AG04450 (cell line): ENCODE data around the gene SIPA1L3. TPM values are rescaled to one million over a fixed set of nuclear protein-coding genes. Genes with fewer than 3 reads are reported as not detected.
A peak's percentile ranks its signal among the peaks of the same experiment; 100 is the strongest.

Experiments
- CTCF ChIA-PET: fragments of 300-600, 350-600 bp; formaldehyde crosslinking; extraction: SDS; loops from one replicate; lab custom pipeline; 2022; ENCODE audit warnings: antibody characterized with exemption, inconsistent platforms; lab: Charles Lee
- POLR2A ChIA-PET: fragments of 350-600 bp; formaldehyde crosslinking; extraction: SDS; loops from one replicate; lab custom pipeline; 2021; ENCODE audit warnings: antibody characterized with exemption, inconsistent platforms; lab: Yijun Ruan, JAX
- DNase-seq: peaks from one replicate; pipeline ENCODE4 v3.0.0-alpha.2; 2011; ENCODE audit warnings: low read depth, low spot score
- H3K27ac ChIP-seq: one replicate; pipeline ENCODE4 v1.5.1; 2012; ENCODE audit warnings: low read depth, low read length, control low read depth
- H3K27me3 ChIP-seq: one replicate; pipeline ENCODE4 v1.6.0; 2012; ENCODE audit warnings: low read length; ENCODE audit not compliant: control insufficient read depth, insufficient read depth
- H3K4me3 ChIP-seq: 2 replicates; pipeline ENCODE4 v1.5.1; 2011; ENCODE audit warnings: mild to moderate bottlenecking, low read depth, low read length, control low read depth
- H3K9me3 ChIP-seq: 2 replicates; pipeline ENCODE4 v1.5.1; 2012; ENCODE audit warnings: low read length; ENCODE audit not compliant: control insufficient read depth, insufficient read depth
- polyA plus RNA-seq: library from polyadenylated mRNA; depleted of rRNA; stranded (reverse); fragments of >200 nt; gene quantifications from 2 replicates; pipeline ENCODE4 v1.2.3, GENCODE V29; 2011
- TF ChIP-seq, protein P1 (sequence below): IDR thresholded peaks from 2 replicates; pipeline ENCODE4 v1.5.1; 2011; ENCODE audit warnings: low read depth, low read length, control low read depth, inconsistent platforms

The SIPA1L3 gene
- polyA plus RNA-seq, 1 experiment: 4.9 TPM

DNA sequence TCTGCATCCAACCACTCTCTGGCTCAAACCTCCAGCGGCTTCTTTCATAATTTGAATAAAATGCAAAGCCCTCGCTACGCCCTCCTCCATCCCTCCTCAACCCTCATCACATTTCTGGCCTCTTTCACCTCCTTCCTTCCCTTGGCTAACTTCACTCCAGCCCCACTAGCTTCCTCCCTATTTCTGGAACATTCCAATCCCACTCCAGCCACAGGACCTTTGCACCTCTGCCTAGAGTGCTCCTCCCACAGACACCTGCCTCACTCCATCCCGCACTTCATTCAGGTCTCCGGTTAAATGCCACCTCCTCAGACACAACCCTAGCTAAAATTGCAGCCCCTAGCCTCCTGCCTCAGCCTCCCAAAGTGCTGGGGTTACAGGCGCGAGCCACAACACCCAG lies 324.9 kb downstream of the SIPA1L3 start:
- CTCF ChIA-PET: interaction anchor here (1.5 to 4.3 kb wide), 3 partner anchors 12 to 329 kb away, joined by 4 to 46 read pairs (median 12); partner anchors contain the start of gene FAM98C
- DNase-seq: no peak
- peaks cover 5% of the 10 kb centered on the region for H3K27me3 ChIP-seq
- POLR2A ChIA-PET: no interaction called here
- no peaks in the 10 kb centered on the region; the same call in 1 of the 2 replicates for H3K9me3 ChIP-seq
- TF ChIP-seq, protein P1, sequence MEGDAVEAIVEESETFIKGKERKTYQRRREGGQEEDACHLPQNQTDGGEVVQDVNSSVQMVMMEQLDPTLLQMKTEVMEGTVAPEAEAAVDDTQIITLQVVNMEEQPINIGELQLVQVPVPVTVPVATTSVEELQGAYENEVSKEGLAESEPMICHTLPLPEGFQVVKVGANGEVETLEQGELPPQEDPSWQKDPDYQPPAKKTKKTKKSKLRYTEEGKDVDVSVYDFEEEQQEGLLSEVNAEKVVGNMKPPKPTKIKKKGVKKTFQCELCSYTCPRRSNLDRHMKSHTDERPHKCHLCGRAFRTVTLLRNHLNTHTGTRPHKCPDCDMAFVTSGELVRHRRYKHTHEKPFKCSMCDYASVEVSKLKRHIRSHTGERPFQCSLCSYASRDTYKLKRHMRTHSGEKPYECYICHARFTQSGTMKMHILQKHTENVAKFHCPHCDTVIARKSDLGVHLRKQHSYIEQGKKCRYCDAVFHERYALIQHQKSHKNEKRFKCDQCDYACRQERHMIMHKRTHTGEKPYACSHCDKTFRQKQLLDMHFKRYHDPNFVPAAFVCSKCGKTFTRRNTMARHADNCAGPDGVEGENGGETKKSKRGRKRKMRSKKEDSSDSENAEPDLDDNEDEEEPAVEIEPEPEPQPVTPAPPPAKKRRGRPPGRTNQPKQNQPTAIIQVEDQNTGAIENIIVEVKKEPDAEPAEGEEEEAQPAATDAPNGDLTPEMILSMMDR: no peak
- H3K27ac ChIP-seq: no peak overlapping the region
- H3K4me3 ChIP-seq: no peak overlapping the region

DNA sequence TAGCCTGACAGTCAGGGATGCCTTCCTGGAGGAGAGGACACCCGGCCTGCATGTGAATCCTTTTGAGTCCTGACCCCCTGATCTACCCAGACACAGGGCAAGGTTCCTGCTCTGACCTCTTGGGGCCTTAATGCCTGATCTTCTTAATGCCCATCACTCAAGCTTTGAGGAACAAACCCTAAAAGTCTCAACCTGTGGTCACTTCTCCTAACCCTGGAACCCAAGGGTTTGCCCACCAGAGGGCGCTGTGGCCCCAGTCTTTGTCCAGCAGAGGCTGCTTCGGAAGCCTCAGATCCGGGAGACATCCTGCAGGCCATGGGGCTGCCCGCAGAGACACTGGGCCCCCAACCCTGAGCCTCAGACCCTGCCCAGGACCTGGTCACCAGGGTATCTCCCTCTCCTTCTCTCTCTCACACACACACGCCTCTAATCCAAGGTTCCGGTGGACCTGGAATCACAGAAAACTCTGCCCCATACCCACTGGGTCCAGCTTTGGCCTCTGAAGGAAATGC lies 326.8 kb downstream of the SIPA1L3 start:
- no peak overlapping the region for H3K27ac ChIP-seq
- TF ChIP-seq, protein P1: peak; percentile 89
- H3K9me3 ChIP-seq: no peaks in the 10 kb centered on the region; the same call in 1 of the 2 replicates
- peaks cover 5% of the 10 kb centered on the region for H3K27me3 ChIP-seq
- CTCF ChIA-PET: interaction anchor here (0.6 to 4.7 kb wide), 15 partner anchors 10 to 331 kb away, joined by 3 to 46 read pairs (median 5); partner anchors contain the start of genes CATSPERG, FAM98C, GGN and PSMD8
- H3K4me3 ChIP-seq: no peak overlapping the region
- POLR2A ChIA-PET: no interaction called here
- peak; percentile 27 for DNase-seq

DNA sequence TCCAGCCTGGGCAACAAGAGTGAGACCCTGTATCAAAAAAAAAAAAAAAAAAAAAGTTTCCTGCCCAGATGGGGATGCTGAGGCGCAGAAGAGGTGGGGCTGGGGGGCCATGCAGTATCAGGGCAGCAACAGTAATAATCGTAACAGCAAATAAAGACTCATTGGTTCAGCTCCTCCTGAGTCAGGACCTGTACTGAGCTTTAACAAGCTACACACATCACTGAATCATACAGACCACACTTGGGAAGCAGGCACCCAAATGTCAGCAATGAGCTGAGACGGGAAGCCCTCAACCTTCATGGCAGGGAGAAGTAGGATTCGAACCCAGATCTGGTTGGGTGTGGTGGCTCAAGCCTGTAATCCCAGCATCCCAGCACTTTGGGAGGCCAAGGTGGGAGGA lies 327.6 kb downstream of the SIPA1L3 start:
- no peak overlapping the region for H3K27ac ChIP-seq
- TF ChIP-seq, protein P1: no peak
- CTCF ChIA-PET: interaction anchor here (0.6 to 4.7 kb wide), 14 partner anchors 9 to 696 kb away, joined by 3 to 46 read pairs (median 4); partner anchors contain the start of genes CATSPERG, FAM98C, GGN and MRPS12
- no peak for DNase-seq
- POLR2A ChIA-PET: interaction anchor here (0.7 kb wide), 1 partner anchor 153 kb away, joined by 6 read pairs; the partner anchor contains the start of gene GGN
- peaks cover 5% of the 10 kb centered on the region for H3K27me3 ChIP-seq
- no peaks in the 10 kb centered on the region for H3K9me3 ChIP-seq
- H3K4me3 ChIP-seq: no peak overlapping the region

DNA sequence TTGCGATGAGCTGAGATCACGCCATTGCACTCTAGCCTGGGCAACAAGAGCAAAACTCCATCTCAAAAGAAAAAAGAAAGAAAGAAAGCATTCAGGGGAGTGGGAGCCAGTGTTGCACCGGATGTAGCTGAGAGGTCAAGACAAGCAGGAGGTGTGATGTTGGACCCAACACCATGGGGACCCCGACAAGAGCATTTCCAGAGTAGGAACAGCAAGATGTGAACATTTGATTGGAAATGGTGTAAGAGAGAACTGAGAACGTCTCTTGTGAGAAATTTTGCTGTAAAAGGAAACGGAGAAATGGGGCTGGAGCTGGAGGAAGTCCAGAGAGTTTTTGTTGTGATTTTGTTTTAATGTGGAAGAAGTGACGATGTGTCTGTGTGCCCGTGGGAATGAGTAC lies 332.8 kb downstream of the SIPA1L3 start:
- H3K4me3 ChIP-seq: no peak overlapping the region
- ChIA-PET CTCF (interaction anchor here (1.2 kb wide), 1 partner anchor 96 kb away, joined by 5 read pairs; the partner anchor contains the start of gene CATSPERG), POLR2A (no interaction called here)
- H3K9me3 ChIP-seq: no peaks in the 10 kb centered on the region
- no peak overlapping the region for H3K27ac ChIP-seq
- TF ChIP-seq, protein P1: no peak
- DNase-seq: no peak
- H3K27me3 ChIP-seq: no peaks in the 10 kb centered on the region

DNA sequence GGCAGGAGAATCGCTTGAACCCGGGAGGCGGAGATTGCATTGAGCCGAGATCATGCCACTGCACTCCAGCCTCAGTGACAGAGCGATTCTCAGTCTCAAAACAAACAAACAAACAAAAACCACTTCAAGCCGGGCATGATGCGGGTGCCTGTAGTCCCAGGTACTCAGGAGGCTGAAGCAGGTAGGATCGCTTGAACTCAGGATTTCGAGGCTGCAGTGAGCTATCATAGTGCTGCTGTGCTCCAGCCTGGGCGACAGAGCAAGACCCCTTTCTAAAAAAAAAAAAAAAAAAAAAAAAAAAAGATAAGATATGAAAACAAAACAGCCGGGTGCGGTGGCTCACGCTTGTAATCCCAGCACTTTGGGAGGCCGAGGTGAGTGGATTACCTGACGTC lies 336.3 kb downstream of the SIPA1L3 start:
- DNase-seq: no peak
- ChIA-PET CTCF (interaction anchor here (0.6 to 5.5 kb wide), 23 partner anchors 10 to 341 kb away, joined by 3 to 123 read pairs (median 5); partner anchors contain the start of genes C19orf33, CATSPERG, FAM98C and GGN), POLR2A (interaction anchor here (0.7 kb wide), 1 partner anchor 145 kb away, joined by 3 read pairs; the partner anchor contains the start of gene SPRED3)
- Histone ChIP-seq H3K4me3 (no peak overlapping the region; the same call in 1 of the 2 replicates), H3K27ac (no peak overlapping the region), H3K27me3 (no peaks in the 10 kb centered on the region), H3K9me3 (no peaks in the 10 kb centered on the region)
- TF ChIP-seq, protein P1: no peak
